NAMALWA (cell line): ENCODE data around the gene NEK4.

Experiments used
- DNase-seq: peaks from one replicate; pipeline ENCODE4 v3.0.0-alpha.2; 2015; ENCODE audit warnings: low spot score

The NEK4 gene

GRCh38 chr3:52792961-52793695 is 22.4 kb upstream of the NEK4 start:
- no peak for DNase-seq

- DNase-seq = no peak
Measured at GRCh38 chr3:52792413-52792812, 21.7 kb upstream of the NEK4 start.

GRCh38 chr3:52791928-52792327 is 21.2 kb upstream of the NEK4 start:
- DNase-seq = no peak

- no peak for DNase-seq
Measured at GRCh38 chr3:52791366-52791765, 20.6 kb upstream of the NEK4 start.

GRCh38 chr3:52790741-52791140 is 20.0 kb upstream of the NEK4 start:
- no peak for DNase-seq

GRCh38 chr3:52790337-52790736 is 19.6 kb upstream of the NEK4 start:
- DNase-seq = no peak

- DNase-seq = no peak
Measured at GRCh38 chr3:52789746-52790040, 19.0 kb upstream of the NEK4 start.

- no peak for DNase-seq
Measured at GRCh38 chr3:52788890-52789745, 18.4 kb upstream of the NEK4 start.

GRCh38 chr3:52787672-52788625 is 17.2 kb upstream of the NEK4 start:
- DNase-seq = no peak

- no peak for DNase-seq
Measured at GRCh38 chr3:52787246-52787645, 16.5 kb upstream of the NEK4 start.

- DNase-seq = no peak
Measured at GRCh38 chr3:52786330-52787215, 15.8 kb upstream of the NEK4 start.

- DNase-seq = no peak
Measured at GRCh38 chr3:52784931-52785590, 14.3 kb upstream of the NEK4 start.

GRCh38 chr3:52784021-52784621 is 13.4 kb upstream of the NEK4 start:
- no peak for DNase-seq

- no peak for DNase-seq
Measured at GRCh38 chr3:52783211-52783555, 12.4 kb upstream of the NEK4 start.

GRCh38 chr3:52782412-52783210 is 11.9 kb upstream of the NEK4 start:
- DNase-seq = no peak

GRCh38 chr3:52781741-52782140 is 11.0 kb upstream of the NEK4 start:
- no peak for DNase-seq

- DNase-seq = no peak
Measured at GRCh38 chr3:52779837-52780585, 9.3 kb upstream of the NEK4 start.

- peak; percentile 14 for DNase-seq
Measured at GRCh38 chr3:52779011-52779836, 8.5 kb upstream of the NEK4 start.
